DMS53 treated with DMSO at 0.1 percent for 48 hours (cell line): ENCODE results near the gene ZNF23.

Source experiments
- DNase-seq: peaks from one replicate; lab custom pipeline; 2025; ENCODE audit not compliant: unreplicated experiment; lab: John Stamatoyannopoulos, UW

Gene ZNF23

GRCh38 chr16:71426880-71427615, 35.0 kb downstream of the ZNF23 start:
- no peak for DNase-seq

- DNase-seq: peak; percentile 88
Observed at GRCh38 chr16:71426069-71426879, 35.8 kb downstream of the ZNF23 start.

- DNase-seq: no peak
Observed at GRCh38 chr16:71425746-71426068, 36.3 kb downstream of the ZNF23 start.

GRCh38 chr16:71424626-71425025, 37.4 kb downstream of the ZNF23 start:
- DNase-seq: no peak

DNA sequence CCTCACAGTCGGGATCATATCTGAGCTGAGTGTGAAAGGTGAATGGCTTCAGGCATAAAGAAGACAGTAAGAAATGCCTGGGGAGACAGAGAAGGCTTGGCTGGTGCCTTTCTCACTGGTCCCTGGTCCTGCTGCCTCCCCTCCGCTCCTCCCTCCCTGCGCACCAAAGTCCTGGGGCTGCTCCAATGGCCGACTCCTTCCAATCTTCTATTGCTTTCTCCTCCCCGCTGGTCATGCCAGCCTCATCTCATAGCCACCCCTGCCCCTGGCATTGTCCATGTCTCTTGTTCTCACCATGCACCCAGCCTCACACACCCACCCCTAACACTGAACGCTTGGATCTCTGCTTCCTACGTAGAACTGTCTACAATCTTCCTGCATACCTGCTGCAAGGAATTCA, 38.2 kb downstream of the ZNF23 start:
- no peak for DNase-seq

GRCh38 chr16:71423016-71423415, 39.0 kb downstream of the ZNF23 start:
- no peak for DNase-seq

DNA sequence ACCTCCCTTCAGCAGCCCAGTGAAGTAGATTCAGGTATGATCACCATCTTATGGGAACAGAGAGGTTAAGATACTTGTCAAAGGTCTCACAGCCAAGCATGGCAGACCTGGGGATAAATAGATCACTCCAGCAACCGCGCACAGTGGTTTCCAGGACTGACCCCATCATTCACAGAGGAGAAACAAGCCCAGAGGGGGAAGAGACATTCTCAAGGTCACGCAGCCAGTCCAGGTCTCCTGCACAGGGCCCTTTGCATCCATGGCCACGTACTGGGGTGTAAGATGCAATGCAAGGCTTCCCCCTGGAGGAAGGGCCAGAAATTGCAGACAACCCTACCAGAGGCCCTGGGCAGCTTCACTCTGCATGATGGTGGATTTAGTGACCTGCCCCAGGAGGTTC, 40.1 kb downstream of the ZNF23 start:
- DNase-seq: peak; percentile 8

- DNase-seq: no peak
Observed at GRCh38 chr16:71414038-71414437, 48.0 kb downstream of the ZNF23 start.

DNA sequence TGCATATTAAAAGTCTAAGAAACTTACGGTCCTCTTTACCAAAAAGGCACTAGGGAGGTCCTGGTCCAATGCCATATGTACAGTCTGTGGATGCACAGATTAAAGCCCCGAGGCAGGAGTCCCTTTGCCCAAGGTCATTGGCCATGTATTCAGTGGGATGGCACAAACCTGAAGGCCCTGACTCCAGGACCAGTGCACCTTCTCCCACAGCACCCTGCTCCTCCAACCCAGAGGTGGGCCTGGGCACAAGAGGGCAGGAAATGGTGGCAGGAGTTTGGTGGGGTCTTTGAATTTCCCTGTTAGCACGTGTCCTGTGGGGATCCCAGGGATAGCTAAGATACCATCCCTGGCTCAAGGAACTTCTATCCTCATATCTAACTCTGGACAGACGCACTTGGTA, 48.7 kb downstream of the ZNF23 start:
- DNase-seq: no peak

DNA sequence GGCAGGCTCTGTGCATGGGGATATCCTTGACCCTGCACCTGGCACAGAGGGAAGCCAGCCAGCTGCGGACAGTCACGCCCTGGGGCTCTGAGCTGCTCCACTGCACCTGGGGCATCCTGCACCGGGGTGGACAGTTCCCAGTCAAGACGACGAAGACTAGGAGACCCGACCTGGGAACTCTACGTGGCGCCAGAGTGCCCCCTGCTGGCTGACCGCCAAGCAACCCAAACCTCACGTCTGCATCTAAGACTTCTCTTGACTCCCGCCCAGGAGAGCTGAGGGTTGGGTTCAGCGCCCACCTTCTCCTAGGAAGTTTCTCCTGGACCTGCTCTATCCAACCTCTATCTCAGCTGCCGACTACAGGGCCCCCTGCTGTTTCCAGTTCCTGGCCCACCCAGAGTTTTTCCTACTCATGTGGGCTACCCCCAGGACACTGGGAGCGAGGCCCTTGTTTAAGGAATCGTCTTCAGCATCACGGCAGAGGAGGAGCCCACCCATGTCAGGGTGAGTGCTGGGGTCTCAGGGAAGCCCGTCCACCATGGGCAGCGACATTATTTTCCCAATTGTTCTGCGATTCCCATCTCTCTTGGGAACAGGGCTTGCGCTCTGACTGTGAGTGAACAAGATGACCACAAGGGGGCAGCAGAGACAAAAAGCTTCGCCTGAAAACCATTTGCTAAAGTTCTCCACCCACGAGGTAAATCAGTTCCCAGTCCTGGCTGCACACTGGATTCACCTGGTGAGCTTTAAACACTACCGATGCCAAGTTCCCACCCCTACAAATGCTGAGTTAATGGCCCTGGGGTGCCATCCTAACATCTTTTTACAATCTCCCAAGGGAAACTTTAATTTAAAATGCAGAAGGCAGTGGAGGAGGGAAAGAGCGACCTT, 49.5 kb downstream of the ZNF23 start:
- peak; percentile 47 for DNase-seq

DNA sequence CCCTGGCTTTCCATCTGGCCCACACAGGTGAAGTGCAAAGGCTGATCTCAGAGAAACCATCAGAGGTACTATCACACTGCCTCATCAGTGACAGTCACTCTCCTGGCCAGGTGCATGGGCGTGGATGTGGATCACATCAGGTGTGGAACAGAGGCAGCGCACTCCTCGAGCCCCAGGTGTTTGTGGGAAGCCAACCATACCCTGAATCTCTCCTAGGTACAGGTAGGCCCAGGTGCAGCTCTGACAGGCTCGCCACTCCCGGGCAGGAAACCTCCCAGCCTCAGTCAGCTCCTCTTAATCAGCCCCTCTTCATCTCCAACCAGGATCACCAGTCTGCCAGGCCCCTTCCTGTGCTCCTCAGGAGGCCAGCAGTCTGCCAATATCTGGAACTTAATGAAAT, 51.9 kb downstream of the ZNF23 start:
- no peak for DNase-seq

DNA sequence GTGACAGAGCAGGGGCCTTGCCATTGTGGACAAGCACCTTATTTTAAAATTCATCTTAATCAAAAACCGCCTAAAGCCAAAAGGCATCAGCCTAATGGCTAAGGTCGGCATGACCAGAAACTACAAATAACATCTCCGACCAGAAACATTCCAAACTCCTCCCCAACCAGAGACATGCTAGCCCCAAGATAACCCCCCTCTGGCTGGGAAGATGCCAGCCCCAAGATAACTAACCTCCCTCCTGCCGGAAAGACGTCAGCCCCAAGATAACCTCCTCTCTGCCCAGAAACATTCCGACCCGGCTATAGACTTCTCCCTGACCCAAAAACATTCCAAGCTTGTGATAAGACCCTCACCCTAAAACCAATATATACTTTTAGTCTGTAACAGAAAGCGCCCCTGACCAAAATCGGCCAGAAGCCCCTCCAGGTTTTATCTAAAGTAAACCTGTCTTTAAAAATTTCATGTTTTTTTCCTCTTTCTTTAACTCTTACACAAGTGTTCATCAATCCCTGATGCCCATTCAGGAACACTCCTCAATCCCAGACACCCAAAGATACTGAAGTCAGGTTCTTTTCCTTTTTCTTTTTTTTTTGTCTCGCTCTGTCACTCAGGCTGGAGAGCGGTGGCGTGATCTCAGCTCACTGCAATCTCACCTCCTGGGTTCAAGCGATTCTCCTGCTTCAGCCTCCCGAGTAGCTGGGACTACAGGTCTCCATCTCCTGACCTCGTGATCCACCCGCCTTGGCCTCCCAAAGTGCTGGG, 52.9 kb downstream of the ZNF23 start:
- DNase-seq: no peak

DNA sequence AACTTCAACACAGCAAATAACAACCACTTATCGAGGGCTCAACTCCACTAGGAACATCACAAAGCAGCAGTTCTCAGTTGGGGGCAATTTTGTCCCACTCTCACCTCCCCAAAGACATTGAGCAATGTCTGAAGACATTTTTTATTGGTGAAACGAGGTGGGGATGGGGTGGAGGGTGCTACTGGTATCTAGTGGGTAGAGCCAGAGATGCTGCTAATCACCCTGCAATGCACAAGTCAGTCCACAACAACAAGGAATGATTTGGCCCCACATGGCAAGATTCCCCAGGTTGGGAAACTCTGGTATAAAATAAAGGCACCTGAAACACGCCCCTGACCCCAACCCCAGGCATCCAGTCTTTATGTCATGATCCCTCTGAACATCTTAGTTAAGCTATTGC, 53.5 kb downstream of the ZNF23 start:
- DNase-seq: no peak

DNA sequence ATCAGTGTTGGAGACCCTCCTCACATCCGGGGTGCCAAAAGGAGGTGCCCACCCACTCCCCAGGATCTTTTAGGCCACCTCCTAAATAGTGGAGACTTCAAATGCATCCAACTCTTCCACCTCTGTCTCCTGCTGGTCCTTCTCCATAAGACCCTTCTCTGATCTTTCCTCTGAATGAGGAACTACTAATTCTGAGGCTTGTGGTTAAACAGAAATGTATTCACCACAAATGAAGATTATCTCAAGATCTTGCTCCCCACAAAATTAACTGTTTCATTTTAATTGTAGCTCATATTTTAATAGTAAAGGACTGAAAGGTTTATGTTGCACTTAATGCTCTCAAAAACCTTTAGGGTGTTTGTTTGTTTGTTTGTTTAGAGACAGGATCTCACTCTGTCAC, 54.3 kb downstream of the ZNF23 start:
- DNase-seq: no peak

DNA sequence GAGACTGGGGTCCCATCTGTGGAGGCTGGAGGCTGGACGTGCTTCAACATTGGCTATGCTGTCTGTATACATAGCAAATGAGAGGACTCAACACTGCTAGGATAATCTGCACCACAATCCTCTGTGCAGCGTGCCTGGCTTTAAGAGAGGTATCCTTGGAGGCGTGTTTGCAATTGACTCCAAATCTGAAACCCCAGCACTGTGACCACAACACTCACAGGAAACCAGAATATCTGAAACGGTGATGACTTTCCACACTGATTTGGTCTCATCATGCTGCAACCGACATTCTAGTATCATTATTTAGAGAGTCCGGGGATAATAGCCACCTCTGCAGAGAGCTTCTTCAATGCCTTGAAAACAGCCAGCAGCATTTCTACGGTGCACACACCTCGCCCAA, 55.3 kb downstream of the ZNF23 start:
- no peak for DNase-seq

- no peak for DNase-seq
Observed at GRCh38 chr16:71406316-71406715, 55.7 kb downstream of the ZNF23 start.

- no peak for DNase-seq
Observed at GRCh38 chr16:71404364-71404763, 57.7 kb downstream of the ZNF23 start.

DNA sequence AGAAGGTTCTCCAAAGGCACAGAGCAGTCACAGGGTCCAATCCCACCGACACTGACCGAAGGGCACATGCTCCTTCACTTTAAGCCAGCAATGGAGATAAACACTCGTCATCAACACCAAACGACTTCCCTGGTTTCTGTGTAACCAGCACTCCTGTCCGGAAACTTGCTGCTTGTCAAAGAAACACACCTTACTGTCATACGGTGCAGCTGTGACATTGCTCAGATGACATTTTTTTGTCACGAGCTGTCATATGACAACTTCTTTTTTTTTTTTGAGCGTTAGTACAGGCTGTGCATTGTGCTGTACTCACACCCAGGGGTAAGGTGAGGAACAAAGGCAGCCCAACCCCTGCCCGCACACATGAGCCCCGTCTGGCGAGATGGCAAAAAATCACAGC, 59.4 kb downstream of the ZNF23 start:
- no peak for DNase-seq

DNA sequence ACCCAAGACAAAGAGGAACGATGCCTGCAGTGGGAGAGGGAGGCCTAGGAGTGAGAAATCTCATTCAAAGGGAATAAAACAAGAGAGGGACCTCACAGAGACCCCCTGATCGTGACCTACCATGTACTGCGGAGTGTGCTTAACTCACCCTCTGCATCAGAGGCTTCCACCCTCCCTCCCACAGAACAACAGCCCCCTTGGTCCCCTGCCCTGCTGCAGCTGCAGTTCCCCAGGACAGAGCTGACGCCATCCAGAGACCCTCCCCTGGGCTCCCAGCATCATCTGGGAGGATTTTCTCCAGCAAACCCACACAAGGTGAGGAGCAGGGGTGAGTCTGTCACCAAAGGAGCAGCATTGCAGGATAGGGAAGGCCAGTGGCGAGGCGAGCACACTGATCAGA, 60.0 kb downstream of the ZNF23 start:
- no peak for DNase-seq

DNA sequence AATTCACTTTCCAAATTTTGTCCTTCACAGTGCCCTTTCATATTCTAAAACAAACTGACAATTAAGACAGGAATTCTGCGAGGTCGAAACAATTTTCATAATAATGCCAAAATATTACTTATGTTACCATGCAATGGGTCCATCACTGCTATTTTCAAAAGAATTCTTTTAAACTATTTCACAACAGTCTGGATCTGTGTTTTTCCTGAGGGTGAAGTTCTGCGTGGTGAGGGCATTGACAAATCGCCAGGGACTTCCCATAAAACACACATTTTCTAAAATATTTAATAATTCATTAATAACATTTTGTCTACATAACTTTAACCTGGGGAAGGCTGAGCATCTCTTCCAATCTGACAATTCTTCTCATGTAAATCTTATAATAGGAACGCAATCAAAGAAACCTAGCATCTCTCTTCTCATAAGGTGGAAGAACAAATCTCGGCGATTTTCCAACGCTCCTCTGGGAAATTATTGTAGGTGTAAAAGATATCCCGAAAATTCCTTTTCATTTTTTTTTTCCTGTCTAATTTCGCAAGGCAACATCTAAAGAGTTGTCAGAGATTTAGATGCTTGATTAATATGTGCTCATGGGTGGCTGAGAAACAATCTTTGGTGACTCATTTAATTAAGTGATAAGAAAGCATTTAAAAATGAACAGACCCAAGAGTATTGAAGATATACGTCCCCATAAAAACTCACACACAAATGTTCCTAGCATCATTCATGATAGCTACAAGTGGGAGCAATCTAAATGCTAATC, 62.1 kb downstream of the ZNF23 start:
- no peak for DNase-seq
